ENCODE results near the gene ANKRD2.
"Not testable (repeated sequence)": the region's sequence is repeated elsewhere in the genome, so short reads cannot be mapped to it uniquely, and the experiment has no call there.

Gene ANKRD2, protein sequence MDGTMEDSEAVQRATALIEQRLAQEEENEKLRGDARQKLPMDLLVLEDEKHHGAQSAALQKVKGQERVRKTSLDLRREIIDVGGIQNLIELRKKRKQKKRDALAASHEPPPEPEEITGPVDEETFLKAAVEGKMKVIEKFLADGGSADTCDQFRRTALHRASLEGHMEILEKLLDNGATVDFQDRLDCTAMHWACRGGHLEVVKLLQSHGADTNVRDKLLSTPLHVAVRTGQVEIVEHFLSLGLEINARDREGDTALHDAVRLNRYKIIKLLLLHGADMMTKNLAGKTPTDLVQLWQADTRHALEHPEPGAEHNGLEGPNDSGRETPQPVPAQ

DNA sequence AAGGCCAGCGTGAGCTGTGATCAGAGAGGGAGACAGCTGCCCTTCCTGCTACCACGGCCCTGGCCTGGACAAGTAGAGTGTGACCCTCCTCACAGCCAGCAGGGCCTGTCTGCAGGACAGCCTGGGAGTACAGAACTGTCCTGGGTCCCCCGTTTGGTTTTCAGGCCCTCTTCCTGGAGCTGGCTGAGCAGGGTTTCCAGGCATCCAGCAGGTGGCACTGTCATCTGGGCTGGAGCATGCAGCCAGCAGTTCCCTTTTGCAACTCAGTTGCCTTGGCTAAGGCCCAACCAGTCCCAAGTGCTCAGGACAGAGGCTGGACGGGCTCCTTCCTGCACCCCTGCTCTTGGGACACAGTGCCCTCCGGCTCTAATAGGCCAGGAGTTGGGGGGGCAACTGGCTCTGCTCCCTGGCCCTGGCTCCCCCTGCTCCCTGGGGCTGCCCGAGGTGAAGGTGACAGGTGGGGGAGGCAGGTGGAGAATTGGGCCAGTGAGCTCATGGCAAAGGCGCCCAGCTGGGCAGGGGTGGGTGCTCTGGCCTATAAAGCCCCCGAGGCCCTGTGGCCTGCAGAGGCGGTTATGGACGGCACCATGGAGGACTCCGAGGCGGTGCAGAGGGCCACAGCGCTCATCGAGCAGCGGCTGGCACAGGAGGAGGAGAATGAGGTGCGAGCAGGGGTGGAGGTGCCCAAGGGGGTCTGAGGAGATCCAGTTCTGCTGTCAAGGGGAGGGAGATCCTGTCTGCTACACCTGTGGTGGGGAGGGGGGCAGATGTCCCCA lies at the start of gene ANKRD2:
ANKRD2 (plus strand) TSS at position 566 of the 776 bp plus-strand sequence; CDS start at position 576, 10 bp downstream.
- Histone ChIP-seq H3K4me3 (ENCODE audit: low read length) (no peak within 1 kb of the TSS), H3K27me3 (ENCODE audit: control insufficient read depth, insufficient read depth, low read length) (no peaks in the 10 kb centered on the region), H3K9me3 (ENCODE audit: control insufficient read depth, low read depth, low read length) (no peaks in the 10 kb centered on the region), H3K36me3 (ENCODE audit: control insufficient read depth, low read depth, low read length) (no peaks in the 10 kb centered on the region), H3K9ac (ENCODE audit: low read length) (no peak within 1 kb of the TSS), H3K27ac (ENCODE audit: low read length) (no peak within 1 kb of the TSS), H3K4me1 (ENCODE audit: control insufficient read depth, low read depth, low read length) (no peaks in the 10 kb centered on the region)

DNA sequence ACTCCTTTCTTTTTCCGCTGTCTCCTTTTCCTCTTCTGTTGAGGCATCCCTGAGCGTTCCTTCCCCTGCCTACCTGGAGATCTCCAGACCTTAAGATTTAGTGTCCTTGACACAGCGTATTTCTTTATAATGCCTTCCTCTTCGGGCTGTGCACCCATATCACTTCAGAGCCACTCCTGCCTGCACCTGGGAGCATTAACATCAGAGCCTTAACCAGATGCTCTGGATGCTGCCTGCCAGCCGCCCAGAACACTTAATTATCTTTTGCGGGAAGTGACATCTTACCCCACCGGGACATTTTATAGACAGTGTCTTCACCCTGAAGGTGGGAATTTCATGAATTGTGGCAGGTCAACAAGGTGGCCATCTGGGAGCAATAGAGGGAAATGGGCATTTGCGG lies 49.6 kb upstream of the ANKRD2 start:
- peaks cover 16% of the 10 kb centered on the region for H3K4me1 ChIP-seq (ENCODE audit: control insufficient read depth, low read depth, low read length)
- H3K4me3 ChIP-seq (ENCODE audit: low read length) = no peak overlapping the region
- no peaks in the 10 kb centered on the region for H3K9me3 ChIP-seq (ENCODE audit: control insufficient read depth, low read depth, low read length)
- no peaks in the 10 kb centered on the region for H3K27me3 ChIP-seq (ENCODE audit: control insufficient read depth, insufficient read depth, low read length)
- no peaks in the 10 kb centered on the region for H3K36me3 ChIP-seq (ENCODE audit: control insufficient read depth, low read depth, low read length)
- H3K9ac ChIP-seq (ENCODE audit: low read length) = no peak overlapping the region
- H3K27ac ChIP-seq (ENCODE audit: low read length) = no peak overlapping the region

DNA sequence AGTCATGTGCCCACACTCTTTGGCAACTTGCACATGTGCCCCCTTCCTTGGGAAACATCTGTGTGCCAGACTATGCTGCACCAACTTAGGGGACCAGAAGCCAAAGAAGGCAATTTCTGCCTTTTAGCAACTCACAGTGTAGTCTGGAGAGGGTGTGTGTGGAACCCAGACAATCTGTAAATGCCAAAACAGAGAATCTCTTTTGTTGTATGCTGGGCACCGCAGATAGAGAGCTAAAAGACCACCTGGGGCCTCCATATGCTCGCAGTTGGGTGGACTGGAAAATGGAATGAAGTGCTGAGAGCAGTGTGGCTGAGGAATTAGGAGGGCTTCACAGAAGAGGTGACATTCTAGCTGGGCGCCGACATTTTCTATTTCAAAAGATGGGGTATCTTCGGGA lies 47.5 kb upstream of the ANKRD2 start:
- H3K9ac ChIP-seq (ENCODE audit: low read length) = no peak overlapping the region
- H3K4me1 ChIP-seq (ENCODE audit: control insufficient read depth, low read depth, low read length) = peaks cover 12% of the 10 kb centered on the region
- H3K27ac ChIP-seq (ENCODE audit: low read length) = no peak overlapping the region
- H3K9me3 ChIP-seq (ENCODE audit: control insufficient read depth, low read depth, low read length) = no peaks in the 10 kb centered on the region
- no peaks in the 10 kb centered on the region for H3K27me3 ChIP-seq (ENCODE audit: control insufficient read depth, insufficient read depth, low read length)
- H3K4me3 ChIP-seq (ENCODE audit: low read length) = no peak overlapping the region
- no peaks in the 10 kb centered on the region for H3K36me3 ChIP-seq (ENCODE audit: control insufficient read depth, low read depth, low read length)

DNA sequence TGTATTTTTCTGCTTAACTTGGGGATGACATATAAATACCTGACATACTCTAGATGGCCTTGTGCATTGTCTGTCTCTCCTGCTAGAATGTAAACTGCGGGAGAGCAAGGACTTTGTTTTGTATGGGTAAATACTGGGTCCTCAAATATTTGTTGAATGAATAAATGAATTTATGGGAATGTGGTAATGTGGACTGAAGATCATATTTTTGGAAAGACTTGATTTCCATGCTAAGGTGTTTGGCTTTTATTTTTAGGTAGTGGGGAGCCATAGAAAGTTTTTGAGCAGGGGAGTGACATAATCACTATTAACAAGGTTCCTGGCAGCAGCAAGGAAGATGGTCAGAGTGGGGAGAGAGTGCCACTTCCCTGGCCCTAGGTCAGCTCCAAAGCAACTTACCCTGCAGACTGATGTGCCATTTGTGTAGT lies 46.9 kb upstream of the ANKRD2 start:
- Histone ChIP-seq H3K9ac (ENCODE audit: low read length) (no peak overlapping the region), H3K9me3 (ENCODE audit: control insufficient read depth, low read depth, low read length) (no peaks in the 10 kb centered on the region), H3K4me3 (ENCODE audit: low read length) (no peak overlapping the region), H3K27ac (ENCODE audit: low read length) (no peak overlapping the region), H3K27me3 (ENCODE audit: control insufficient read depth, insufficient read depth, low read length) (no peaks in the 10 kb centered on the region), H3K4me1 (ENCODE audit: control insufficient read depth, low read depth, low read length) (peaks cover 6% of the 10 kb centered on the region), H3K36me3 (ENCODE audit: control insufficient read depth, low read depth, low read length) (no peaks in the 10 kb centered on the region)

DNA sequence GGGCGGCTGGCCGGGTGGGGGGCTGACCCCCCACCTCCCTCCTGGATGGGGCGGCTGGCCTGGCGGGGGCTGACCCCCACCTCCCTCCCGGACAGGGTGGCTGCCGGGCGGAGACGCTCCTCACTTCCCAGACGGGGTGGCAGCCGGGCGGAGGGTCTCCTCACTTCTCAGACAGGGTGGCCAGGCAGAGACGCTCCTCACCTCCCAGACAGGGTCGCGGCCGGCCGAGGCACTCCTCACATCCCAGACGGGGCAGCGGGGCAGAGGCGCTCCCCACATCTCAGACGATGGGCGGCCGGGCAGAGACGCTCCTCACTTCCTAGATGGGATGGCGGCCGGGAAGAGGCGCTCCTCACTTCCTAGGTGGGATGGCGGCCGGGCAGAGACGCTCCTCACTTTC lies 43.7 kb upstream of the ANKRD2 start:
- H3K4me1 ChIP-seq (ENCODE audit: control insufficient read depth, low read depth, low read length); H3K4me3 ChIP-seq (ENCODE audit: low read length); H3K27me3 ChIP-seq (ENCODE audit: control insufficient read depth, insufficient read depth, low read length); H3K9ac ChIP-seq (ENCODE audit: low read length); H3K36me3 ChIP-seq (ENCODE audit: control insufficient read depth, low read depth, low read length); H3K27ac ChIP-seq (ENCODE audit: low read length); H3K9me3 ChIP-seq (ENCODE audit: control insufficient read depth, low read depth, low read length): not testable (repeated sequence)

DNA sequence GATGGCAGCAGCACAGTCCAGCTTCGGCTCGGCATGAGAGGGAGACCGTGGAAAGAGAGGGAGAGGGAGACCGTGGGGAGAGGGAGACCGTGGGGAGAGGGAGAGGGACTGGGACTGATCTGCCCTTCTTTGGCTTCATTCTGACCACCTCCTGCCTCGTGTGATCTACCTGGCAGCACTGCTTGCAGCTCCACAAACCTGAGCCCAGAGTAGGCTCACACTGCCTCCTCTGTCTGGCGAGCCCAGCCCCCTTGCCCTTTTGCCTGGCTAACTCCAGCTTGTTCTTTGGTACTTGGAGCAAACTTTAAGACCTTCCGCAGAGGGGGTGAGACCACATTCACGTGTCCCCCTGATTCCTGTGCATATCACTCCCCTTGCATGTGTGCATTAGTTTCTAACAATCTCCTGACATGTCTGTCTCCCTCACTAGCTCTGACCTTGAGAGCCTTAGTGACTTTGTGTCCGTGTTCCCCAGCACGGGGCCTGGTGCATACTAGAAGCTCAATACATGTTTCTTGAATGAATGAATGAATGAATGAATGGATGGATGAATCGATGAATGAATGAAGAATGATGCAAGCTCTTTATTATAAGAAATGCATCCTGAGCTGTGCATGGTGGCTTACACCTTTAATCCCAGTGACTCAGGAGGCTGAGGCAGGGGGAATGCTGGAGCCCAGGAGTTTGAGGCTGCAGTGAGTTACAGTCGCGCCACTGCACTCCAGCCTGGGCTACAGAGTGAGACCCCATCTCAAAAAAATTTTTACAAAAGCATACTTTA lies 42.7 kb upstream of the ANKRD2 start:
- Histone ChIP-seq H3K4me1 (ENCODE audit: control insufficient read depth, low read depth, low read length) (peaks cover 9% of the 10 kb centered on the region), H3K9ac (ENCODE audit: low read length) (no peak overlapping the region), H3K9me3 (ENCODE audit: control insufficient read depth, low read depth, low read length) (no peaks in the 10 kb centered on the region), H3K4me3 (ENCODE audit: low read length) (no peak overlapping the region), H3K27me3 (ENCODE audit: control insufficient read depth, insufficient read depth, low read length) (no peaks in the 10 kb centered on the region), H3K36me3 (ENCODE audit: control insufficient read depth, low read depth, low read length) (no peaks in the 10 kb centered on the region), H3K27ac (ENCODE audit: low read length) (no peak overlapping the region)

DNA sequence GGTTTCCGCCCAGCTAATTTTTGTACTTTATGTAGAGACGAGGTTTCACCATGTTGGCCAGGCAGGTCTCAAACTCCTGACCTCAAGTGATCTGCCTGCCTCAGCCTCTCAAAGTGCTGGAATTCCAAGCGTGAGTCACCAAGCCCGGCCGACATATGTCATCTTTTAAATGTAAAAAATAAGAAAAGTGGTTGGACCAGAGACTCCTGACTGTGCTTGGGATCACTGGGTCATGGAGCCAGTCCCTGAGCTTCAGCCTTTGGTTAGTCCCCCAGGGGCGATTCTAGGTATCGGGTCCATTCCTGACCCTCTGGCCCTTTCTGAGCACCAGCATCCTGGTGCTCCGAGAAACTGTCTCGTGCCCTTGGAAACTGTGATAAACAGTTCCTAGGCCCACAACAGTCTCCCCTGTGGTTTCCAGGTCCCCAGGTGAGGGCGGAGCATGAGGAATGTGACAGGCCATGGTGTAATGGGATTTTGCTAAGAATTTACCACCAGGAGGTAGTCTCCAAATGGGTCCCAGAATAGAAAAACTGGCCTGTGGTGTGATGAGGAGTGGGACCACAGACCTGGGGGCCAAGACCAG lies 41.1 kb upstream of the ANKRD2 start:
- Histone ChIP-seq H3K4me1 (ENCODE audit: control insufficient read depth, low read depth, low read length) (peaks cover 9% of the 10 kb centered on the region), H3K9ac (ENCODE audit: low read length) (no peak overlapping the region), H3K36me3 (ENCODE audit: control insufficient read depth, low read depth, low read length) (no peaks in the 10 kb centered on the region), H3K27me3 (ENCODE audit: control insufficient read depth, insufficient read depth, low read length) (no peaks in the 10 kb centered on the region), H3K9me3 (ENCODE audit: control insufficient read depth, low read depth, low read length) (no peaks in the 10 kb centered on the region), H3K27ac (ENCODE audit: low read length) (no peak overlapping the region), H3K4me3 (ENCODE audit: low read length) (no peak overlapping the region)

DNA sequence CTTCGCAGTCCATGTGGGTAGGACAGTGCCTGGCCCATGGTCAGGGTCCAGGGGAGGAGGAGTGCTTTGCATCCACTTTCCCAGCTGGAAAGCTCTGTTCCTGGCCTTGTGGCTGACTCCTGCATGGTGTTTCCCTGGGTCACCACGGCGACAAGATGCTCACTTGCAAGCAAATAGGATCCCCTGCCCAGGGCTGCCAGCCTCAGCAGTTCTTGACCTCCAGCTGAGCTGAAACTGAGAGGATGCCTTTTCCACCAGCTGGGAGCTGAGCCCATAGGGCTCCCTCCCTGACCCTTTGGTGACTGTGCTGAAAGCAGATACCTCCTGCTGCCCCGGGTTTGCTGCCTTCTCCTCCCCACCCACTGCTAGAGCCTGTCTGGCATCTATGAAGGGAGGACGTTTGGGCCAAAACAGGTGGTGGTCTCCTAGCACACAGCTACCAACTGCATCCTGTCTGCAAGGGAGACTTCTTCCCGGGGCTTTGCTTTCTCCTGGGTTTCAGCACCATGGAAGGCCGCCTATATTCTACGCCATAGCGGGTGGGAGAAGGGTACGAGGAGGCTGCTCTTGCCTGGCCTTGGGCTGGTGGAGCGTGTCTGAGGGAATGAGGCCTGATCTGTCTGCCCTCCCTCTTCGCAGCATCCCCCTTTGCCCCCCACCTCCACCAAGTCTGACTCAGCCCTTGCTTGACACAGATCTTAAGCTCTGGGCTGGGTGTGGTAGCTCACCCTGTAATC lies 39.5 kb upstream of the ANKRD2 start:
- Histone ChIP-seq H3K9me3 (ENCODE audit: control insufficient read depth, low read depth, low read length) (no peaks in the 10 kb centered on the region), H3K9ac (ENCODE audit: low read length) (peak overlapping the region; percentile 23), H3K4me1 (ENCODE audit: control insufficient read depth, low read depth, low read length) (peaks cover 9% of the 10 kb centered on the region), H3K36me3 (ENCODE audit: control insufficient read depth, low read depth, low read length) (no peaks in the 10 kb centered on the region), H3K27me3 (ENCODE audit: control insufficient read depth, insufficient read depth, low read length) (no peaks in the 10 kb centered on the region), H3K27ac (ENCODE audit: low read length) (no peak overlapping the region), H3K4me3 (ENCODE audit: low read length) (no peak overlapping the region)

DNA sequence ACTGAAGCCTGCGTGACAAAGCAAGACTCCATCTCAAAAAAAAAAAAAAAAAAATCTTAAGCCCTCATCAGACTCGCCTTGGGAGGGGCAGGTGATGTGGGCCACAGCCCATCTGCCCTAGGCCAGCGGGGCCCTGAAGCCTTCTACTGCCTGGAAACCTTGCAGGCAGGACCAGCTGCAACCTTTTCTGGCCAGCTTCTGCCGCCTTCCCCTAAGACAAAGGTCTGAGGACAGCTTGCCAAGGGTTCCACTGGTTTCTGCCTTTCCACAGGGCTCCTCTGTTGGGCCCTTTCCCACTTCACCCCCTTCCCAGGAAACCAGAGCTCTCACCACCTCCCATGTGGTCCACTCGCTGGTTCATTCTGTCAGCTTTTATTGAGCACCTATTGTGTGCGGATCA lies 38.7 kb upstream of the ANKRD2 start:
- no peak overlapping the region for H3K4me3 ChIP-seq (ENCODE audit: low read length)
- no peaks in the 10 kb centered on the region for H3K36me3 ChIP-seq (ENCODE audit: control insufficient read depth, low read depth, low read length)
- H3K9me3 ChIP-seq (ENCODE audit: control insufficient read depth, low read depth, low read length) = no peaks in the 10 kb centered on the region
- no peak overlapping the region for H3K9ac ChIP-seq (ENCODE audit: low read length)
- H3K27ac ChIP-seq (ENCODE audit: low read length) = no peak overlapping the region
- H3K27me3 ChIP-seq (ENCODE audit: control insufficient read depth, insufficient read depth, low read length) = no peaks in the 10 kb centered on the region
- H3K4me1 ChIP-seq (ENCODE audit: control insufficient read depth, low read depth, low read length) = peaks cover 9% of the 10 kb centered on the region

DNA sequence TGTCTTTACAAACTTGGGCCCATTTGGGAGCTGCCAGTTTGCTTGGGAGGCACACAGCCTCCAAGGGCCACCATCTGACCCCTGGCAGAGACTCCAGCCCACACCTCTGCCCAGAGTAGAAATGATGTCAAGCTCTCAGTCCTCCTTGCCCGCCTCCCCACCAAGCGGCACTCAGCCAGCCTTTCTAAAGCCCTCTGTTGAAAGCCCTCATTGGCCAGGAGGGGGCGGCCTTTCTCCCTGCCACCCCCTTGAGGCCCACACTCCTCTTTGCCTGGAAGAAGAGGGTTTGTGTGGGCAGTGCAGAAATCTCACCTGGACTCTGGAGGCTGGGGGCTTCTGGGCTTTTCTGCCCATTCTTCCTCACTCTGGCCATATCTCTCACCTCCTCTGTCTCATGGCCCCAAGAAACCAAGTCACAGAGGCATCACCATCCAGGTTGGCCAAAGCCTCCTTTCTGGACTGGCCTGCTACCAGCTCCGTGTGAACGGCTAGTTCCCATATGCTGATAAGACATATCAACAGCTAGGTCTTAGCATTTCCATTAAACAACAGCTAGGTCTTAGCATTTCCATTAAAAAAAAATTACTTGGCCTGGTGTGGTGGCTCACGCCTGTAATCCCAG lies 37.7 kb upstream of the ANKRD2 start:
- H3K4me3 ChIP-seq (ENCODE audit: low read length) = no peak overlapping the region
- H3K9me3 ChIP-seq (ENCODE audit: control insufficient read depth, low read depth, low read length) = no peaks in the 10 kb centered on the region
- H3K9ac ChIP-seq (ENCODE audit: low read length) = no peak overlapping the region
- no peak overlapping the region for H3K27ac ChIP-seq (ENCODE audit: low read length)
- H3K4me1 ChIP-seq (ENCODE audit: control insufficient read depth, low read depth, low read length) = peaks cover 12% of the 10 kb centered on the region
- H3K36me3 ChIP-seq (ENCODE audit: control insufficient read depth, low read depth, low read length) = no peaks in the 10 kb centered on the region
- no peaks in the 10 kb centered on the region for H3K27me3 ChIP-seq (ENCODE audit: control insufficient read depth, insufficient read depth, low read length)
